B cell (primary cell): ENCODE measurements around the gene MAPRE2.

Source experiments
- EZH2 ChIP-seq: IDR thresholded peaks from 2 replicates; pipeline ENCODE4 v1.6.1; 2012; ENCODE audit warnings: borderline replicate concordance, low read depth, mild to moderate bottlenecking, moderate library complexity, low read length; ENCODE audit not compliant: insufficient read depth, poor library complexity, severe bottlenecking
- TF ChIP-seq, protein P1 (sequence below): fragments of 200-600 bp; IDR thresholded peaks from one replicate; pipeline ENCODE4 v1.8.0; 2022; ENCODE audit warnings: antibody characterized with exemption, mild to moderate bottlenecking

DNA sequence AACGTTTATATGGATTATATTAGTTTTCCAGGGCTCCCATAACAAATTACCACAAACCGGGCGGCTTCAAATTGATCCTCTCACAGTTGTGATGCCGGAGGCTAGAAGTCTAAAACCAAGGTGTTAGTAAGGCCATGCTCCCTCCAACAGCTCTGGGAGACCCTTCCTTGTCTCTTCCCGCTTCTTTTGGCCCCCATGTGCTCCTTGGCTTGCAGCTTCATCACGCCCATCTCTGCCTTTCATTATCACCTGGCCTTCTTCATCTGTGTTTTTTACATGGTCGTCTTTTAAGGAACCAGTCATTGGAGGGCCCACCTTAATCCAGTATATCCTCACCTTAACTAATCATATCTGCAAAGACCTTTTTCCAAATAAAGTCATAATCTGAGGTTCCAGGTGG lies 13.9 kb downstream of the MAPRE2 start:
- TF ChIP-seq, protein P1, sequence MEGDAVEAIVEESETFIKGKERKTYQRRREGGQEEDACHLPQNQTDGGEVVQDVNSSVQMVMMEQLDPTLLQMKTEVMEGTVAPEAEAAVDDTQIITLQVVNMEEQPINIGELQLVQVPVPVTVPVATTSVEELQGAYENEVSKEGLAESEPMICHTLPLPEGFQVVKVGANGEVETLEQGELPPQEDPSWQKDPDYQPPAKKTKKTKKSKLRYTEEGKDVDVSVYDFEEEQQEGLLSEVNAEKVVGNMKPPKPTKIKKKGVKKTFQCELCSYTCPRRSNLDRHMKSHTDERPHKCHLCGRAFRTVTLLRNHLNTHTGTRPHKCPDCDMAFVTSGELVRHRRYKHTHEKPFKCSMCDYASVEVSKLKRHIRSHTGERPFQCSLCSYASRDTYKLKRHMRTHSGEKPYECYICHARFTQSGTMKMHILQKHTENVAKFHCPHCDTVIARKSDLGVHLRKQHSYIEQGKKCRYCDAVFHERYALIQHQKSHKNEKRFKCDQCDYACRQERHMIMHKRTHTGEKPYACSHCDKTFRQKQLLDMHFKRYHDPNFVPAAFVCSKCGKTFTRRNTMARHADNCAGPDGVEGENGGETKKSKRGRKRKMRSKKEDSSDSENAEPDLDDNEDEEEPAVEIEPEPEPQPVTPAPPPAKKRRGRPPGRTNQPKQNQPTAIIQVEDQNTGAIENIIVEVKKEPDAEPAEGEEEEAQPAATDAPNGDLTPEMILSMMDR, result no peak
- TF ChIP-seq EZH2, result no peak
